Activated T-cell treated with anti-CD3 and anti-CD28 coated beads, Interleukin-2, amount 50 U/mL, for 72 hours (primary cell): ENCODE data around the gene AGBL4. TPM values are rescaled to one million over a fixed set of nuclear protein-coding genes. Genes with fewer than 3 reads are reported as not detected.

Experiments
- ATAC-seq, 2 donors: fragments of 150-1000 bp; cut with Tn5 transposase; replicated peaks in 1 of 2; 2 replicates each; pipeline ENCODE4 v1.10.0; 2021; ENCODE audit warnings: moderate library complexity in 2 of 2, mild to moderate bottlenecking in 1 of 2
- DNase-seq, 2 donors: peaks; one replicate each; pipeline ENCODE4 v3.0.0; 2021 to 2022; ENCODE audit warnings: mixed read lengths in 1 of 2
- H3K27ac Mint-ChIP-seq: one replicate; pipeline ENCODE4 v1.8.0; 2022; ENCODE audit warnings: mild to moderate bottlenecking, moderate library complexity, mixed read lengths
- H3K27me3 Mint-ChIP-seq: one replicate; pipeline ENCODE4 v1.8.0; 2022; ENCODE audit warnings: low read depth, mixed read lengths
- H3K36me3 Mint-ChIP-seq, 2 donors: one replicate each; pipeline ENCODE4 v1.8.0; 2022; ENCODE audit warnings: mixed read lengths in 2 of 2, mild to moderate bottlenecking in 1 of 2; ENCODE audit not compliant: insufficient read depth in 2 of 2
- H3K4me1 Mint-ChIP-seq: one replicate; pipeline ENCODE4 v1.8.0; 2022; ENCODE audit warnings: low read depth, mixed read lengths
- H3K4me3 Mint-ChIP-seq, 2 donors: one replicate each; pipeline ENCODE4 v1.8.0; 2022; ENCODE audit warnings: mild to moderate bottlenecking in 2 of 2, mixed read lengths in 2 of 2, moderate library complexity in 2 of 2
- H3K9me3 Mint-ChIP-seq, 2 donors: one replicate each; pipeline ENCODE4 v1.8.0; 2022; ENCODE audit warnings: mixed read lengths in 2 of 2
- total RNA-seq, 2 donors: library from RNA; stranded (reverse); gene quantifications; one replicate each; pipeline ENCODE4 v1.2.3, GENCODE V29; 2022

The AGBL4 gene
- total RNA-seq, 2 donors from 2014 or later, result not detected

DNA sequence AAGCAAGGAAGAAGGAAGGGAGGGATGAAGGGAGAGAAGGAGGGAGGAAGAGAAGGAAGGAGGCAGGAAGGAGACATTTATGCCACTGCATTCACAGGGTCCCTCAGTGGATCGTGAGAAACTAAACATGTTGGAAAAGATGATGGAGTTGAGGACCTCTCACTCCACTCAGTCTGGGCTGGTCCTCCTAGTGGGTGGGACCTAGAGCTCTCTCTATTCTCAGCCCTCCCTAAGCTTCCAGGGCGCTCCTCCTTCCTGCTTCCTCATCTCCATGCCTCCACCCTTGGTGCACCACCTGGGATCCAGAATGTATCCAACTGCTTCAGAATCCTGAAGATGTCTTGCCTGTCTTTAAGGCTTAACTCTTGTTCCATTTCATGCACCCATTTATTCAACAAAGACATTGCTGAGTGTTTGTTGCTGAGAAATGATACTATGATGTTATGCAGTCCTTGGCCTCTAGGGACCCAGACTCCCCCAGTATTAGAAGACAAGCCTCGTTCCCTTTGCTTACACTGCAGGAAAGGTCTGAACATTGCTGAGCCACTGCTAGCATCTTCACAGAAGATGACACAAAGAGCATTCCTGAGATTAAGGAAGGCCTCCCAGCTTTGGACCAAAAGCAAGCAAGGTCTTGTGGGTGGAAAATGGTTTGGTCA is 1335.5 kb downstream of the AGBL4 start:
- H3K36me3 Mint-ChIP-seq, result no peaks in the 10 kb centered on the region
- H3K4me3 Mint-ChIP-seq, result no peak overlapping the region
- H3K27ac Mint-ChIP-seq, result no peak overlapping the region
- H3K27me3 Mint-ChIP-seq, result peaks cover 8% of the 10 kb centered on the region
- no peak for DNase-seq
- no peaks in the 10 kb centered on the region for H3K4me1 Mint-ChIP-seq
- ATAC-seq, result peak in 1 of 2 donors; percentile 35
- H3K9me3 Mint-ChIP-seq, result no peaks in the 10 kb centered on the region

DNA sequence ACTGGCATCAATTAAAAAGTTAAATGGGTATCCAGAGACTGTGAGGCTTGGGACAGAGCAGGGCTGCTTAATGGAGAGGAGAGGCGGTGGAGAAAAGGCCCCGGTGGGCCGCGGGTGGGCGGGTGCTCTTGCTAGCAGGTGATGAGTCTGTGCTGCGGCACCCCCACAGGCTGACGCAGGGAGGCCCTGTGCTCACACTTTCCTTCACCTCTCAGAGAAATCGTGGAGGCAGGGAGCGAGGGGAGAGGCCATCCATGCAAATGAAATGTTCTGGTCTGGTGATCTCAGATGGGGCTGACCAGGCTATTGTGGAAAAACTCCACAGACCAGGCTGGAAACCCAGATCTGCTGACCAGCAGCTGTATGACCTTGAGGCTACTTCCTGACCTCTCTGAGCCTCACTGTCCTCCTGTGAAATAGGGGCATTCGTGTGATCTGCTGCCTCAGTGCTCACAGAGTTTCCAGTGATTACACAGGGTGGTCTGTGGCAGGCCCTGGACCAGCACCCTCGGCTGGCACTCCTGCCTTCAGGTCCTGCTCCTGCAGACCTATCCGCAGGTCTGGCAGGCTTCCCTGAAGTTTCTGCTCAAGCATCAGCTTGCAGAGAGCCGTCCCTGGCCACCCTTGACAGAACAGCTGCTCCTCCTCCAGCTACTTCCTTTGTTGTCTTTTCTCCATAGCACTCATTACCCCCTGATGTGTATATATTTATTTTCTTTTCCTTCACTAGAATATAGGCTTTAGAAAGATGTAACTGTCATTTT is 1336.3 kb downstream of the AGBL4 start:
- Mint-ChIP-seq H3K4me3 (no peak overlapping the region), H3K27ac (no peak overlapping the region), H3K9me3 (no peaks in the 10 kb centered on the region), H3K27me3 (peaks cover 8% of the 10 kb centered on the region), H3K4me1 (no peaks in the 10 kb centered on the region), H3K36me3 (no peaks in the 10 kb centered on the region)
- DNase-seq, result no peak
- no peak for ATAC-seq

DNA sequence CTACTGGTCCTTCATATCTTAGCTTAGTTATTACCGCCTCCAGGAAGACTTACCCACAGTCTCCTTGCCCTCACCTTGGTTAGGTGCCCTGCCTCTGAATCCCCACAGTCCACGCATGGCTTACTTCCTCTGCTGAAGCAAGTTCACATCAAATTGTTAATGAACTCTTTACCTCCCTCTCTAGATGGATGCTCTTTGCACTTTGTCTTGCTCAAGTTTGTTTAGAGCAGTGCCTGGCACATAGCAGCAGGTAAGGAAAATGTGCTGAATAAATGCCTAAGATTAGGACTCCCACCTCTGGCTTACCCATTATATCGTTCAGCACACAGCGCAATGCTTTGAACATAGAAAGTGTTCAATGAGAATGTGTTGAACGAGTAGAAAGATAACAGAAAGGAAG is 1337.6 kb downstream of the AGBL4 start:
- Mint-ChIP-seq H3K9me3 (no peaks in the 10 kb centered on the region), H3K4me1 (no peaks in the 10 kb centered on the region), H3K27ac (no peak overlapping the region), H3K27me3 (peaks cover 8% of the 10 kb centered on the region), H3K36me3 (no peaks in the 10 kb centered on the region), H3K4me3 (no peak overlapping the region)
- ATAC-seq (no peak), DNase-seq (no peak)

DNA sequence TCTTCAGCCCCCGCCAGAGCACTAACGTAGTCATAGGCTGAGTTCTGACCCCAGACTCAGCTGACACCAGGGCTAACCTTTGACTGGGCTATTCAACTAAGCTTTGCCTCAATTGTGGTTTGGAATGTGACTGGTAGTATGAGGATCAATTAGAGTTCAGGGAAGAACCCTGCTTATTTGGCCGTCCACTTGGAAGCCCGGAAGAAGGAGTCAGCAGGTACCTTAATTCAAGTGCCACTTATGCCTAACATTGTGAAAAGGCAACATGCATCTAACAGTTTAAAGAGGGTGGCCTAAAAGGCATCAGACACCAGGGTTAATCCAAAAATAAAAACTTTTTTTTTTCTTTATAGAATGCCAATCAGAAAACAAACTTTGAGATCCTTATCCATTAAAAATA is 1339.4 kb downstream of the AGBL4 start:
- ATAC-seq (no peak), DNase-seq (no peak)
- Mint-ChIP-seq H3K4me3 (no peak overlapping the region), H3K27me3 (peaks cover 8% of the 10 kb centered on the region), H3K27ac (no peak overlapping the region), H3K4me1 (no peaks in the 10 kb centered on the region), H3K36me3 (no peaks in the 10 kb centered on the region), H3K9me3 (no peaks in the 10 kb centered on the region)

DNA sequence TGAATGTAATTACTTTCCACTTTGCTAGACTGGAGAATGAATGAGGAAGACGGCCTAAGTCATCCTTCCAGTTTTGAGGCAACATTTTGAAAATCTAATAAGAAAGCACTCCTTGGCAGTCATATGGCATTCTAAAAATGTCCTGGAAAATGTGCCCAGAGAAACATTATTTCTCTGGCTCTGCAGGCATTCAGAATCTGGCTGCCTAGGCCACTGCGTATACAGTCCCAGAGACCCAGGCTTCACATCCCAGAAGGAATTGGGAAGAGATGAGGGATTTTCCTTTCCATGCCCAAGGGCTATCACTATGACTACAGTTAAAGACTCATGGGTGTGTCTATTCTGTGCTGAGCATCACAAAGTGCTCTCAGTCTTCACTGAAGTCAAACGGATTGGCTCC is 1339.9 kb downstream of the AGBL4 start:
- ATAC-seq (no peak), DNase-seq (no peak)
- Mint-ChIP-seq H3K36me3 (no peaks in the 10 kb centered on the region), H3K4me3 (no peak overlapping the region), H3K4me1 (no peaks in the 10 kb centered on the region), H3K27ac (no peak overlapping the region), H3K27me3 (peaks cover 8% of the 10 kb centered on the region), H3K9me3 (no peaks in the 10 kb centered on the region)

DNA sequence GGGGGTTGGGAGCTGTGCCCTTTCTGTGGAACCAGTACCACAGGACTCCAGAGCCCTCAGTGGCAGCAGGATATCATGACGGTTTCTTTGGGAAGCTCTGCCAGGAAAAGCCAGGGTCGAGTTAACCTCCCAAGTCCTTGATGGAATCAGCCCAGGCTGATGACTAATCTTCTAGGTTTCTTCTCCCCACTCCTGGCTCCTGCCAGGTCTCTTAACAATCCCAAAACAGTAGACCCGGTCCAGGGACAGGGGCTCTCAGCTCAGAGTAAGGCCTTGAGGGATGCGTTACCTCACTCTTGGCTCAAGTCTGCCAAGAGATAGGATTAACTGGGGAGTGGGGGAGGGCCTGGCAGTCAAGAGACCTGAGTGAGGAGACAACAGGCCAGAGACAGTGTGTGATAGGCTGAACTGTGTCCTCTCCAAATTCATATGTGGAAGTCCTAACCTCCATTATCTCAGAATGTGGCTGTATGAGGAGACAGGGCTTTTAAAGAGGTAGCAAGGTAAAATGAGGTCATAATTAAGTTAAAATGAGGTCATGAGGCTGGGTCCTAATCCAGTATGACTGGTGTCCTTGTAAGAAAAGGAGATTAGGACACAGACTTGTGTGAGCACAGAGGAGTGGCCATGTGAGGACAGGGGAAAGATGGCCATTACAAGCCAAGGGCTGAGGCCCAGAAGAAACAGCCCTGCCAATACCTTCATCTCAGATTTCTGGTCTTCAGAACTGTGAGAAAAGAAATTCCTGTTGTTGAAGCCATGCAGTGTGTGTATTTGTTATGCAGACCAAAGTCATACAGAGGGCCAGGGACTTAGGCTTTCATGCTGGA is 1342.1 kb downstream of the AGBL4 start:
- ATAC-seq, result no peak
- no peak for DNase-seq
- H3K36me3 Mint-ChIP-seq, result no peaks in the 10 kb centered on the region
- no peak overlapping the region for H3K4me3 Mint-ChIP-seq
- peaks cover 7% of the 10 kb centered on the region for H3K4me1 Mint-ChIP-seq
- H3K27ac Mint-ChIP-seq, result no peak overlapping the region
- peaks cover 18% of the 10 kb centered on the region for H3K27me3 Mint-ChIP-seq
- no peaks in the 10 kb centered on the region for H3K9me3 Mint-ChIP-seq

GRCh38 chr1:48680411-48681035 is 1343.2 kb downstream of the AGBL4 start:
- peaks cover 7% of the 10 kb centered on the region for H3K4me1 Mint-ChIP-seq
- ATAC-seq (no peak), DNase-seq (no peak)
- peaks cover 21% of the 10 kb centered on the region for H3K27me3 Mint-ChIP-seq
- H3K9me3 Mint-ChIP-seq, result no peaks in the 10 kb centered on the region
- no peaks in the 10 kb centered on the region for H3K36me3 Mint-ChIP-seq
- no peak overlapping the region for H3K4me3 Mint-ChIP-seq
- H3K27ac Mint-ChIP-seq, result no peak overlapping the region

DNA sequence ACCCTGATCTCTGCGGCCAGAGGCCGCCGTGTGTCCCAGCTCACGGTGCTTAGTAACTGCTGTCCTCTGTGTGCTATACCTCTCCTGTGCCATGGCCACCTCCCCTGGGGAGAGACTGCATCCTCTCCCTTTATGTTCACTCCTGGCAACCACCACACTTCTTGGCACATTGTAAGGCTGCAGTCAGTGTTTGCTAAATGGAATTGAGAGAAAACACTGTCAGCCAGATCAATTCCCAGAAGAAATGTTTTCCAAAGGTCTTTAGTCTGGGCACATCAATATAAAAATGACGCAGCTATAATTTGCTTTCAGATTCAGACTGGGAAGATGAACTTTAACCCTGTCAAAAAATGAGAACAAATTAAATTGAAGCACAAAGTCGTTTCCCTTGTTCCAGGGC is 1343.9 kb downstream of the AGBL4 start:
- DNase-seq (no peak), ATAC-seq (no peak)
- Mint-ChIP-seq H3K9me3 (no peaks in the 10 kb centered on the region), H3K27me3 (peaks cover 21% of the 10 kb centered on the region), H3K36me3 (no peaks in the 10 kb centered on the region), H3K27ac (no peak overlapping the region), H3K4me3 (no peak overlapping the region), H3K4me1 (peaks cover 7% of the 10 kb centered on the region)

GRCh38 chr1:48678710-48679505 is 1344.8 kb downstream of the AGBL4 start:
- Mint-ChIP-seq H3K4me1 (peaks cover 7% of the 10 kb centered on the region), H3K27ac (no peak overlapping the region), H3K36me3 (no peaks in the 10 kb centered on the region), H3K4me3 (no peak overlapping the region), H3K9me3 (no peaks in the 10 kb centered on the region), H3K27me3 (peaks cover 20% of the 10 kb centered on the region)
- no peak for ATAC-seq
- DNase-seq, result no peak

DNA sequence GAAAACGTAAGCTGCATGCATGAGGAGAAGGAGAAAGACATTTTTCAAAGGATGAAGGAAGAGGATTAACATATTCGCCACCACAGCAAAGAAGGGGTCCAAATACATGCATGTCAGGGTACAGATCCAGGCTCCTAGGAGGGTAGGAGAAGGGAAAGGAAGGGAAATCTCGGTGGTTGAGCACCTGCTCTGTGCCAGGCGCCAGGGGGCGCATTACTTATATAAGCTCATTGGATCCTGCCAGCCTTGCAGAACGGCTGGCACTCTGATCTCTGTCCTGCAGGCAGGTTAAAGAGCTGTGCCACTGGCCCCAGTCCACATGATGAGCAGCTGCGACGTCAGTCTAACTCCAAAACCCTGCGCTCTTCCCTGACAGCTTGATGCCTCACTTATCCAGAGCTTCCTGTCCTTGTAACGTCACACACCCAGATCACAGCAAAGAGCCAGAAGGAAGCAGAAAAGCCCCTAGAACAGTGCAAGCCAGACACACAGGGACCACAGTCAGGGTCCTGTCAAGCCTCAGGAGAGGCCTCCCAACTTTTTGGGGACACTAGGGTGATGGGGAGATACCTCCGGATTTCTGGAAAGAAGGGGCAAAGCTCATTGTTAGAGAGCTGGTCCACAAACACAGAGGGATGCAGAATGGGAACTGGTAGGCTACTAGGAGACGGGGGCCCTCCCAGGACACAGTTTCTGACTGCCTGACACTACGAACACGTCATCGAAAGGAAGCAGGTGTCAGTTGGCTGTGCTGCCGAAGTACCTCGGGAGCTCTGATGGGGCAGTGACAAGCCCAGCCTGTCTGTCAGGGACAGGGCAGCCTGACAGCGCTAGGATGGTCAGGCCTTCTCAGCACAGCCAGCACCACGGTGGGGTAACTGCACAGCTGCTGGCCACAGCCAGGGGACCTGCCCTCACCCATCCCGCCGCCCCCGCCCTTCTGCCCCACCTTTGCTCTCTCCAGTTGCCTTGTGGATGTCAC is 1346.2 kb downstream of the AGBL4 start:
- no peak overlapping the region for H3K4me3 Mint-ChIP-seq
- no peak overlapping the region for H3K27ac Mint-ChIP-seq

GRCh38 chr1:48676822-48677221 is 1346.9 kb downstream of the AGBL4 start:
- Mint-ChIP-seq H3K36me3 (no peaks in the 10 kb centered on the region), H3K27ac (no peak overlapping the region), H3K4me1 (peaks cover 7% of the 10 kb centered on the region), H3K4me3 (no peak overlapping the region), H3K27me3 (peaks cover 18% of the 10 kb centered on the region), H3K9me3 (no peaks in the 10 kb centered on the region)
- ATAC-seq, result no peak
- DNase-seq, result no peak

More for the DNA sequence above, 1346.2 kb downstream of the AGBL4 start:
- no peaks in the 10 kb centered on the region for H3K9me3 Mint-ChIP-seq
- H3K36me3 Mint-ChIP-seq, result no peaks in the 10 kb centered on the region
- peaks cover 7% of the 10 kb centered on the region for H3K4me1 Mint-ChIP-seq
- peaks cover 18% of the 10 kb centered on the region for H3K27me3 Mint-ChIP-seq
- ATAC-seq (peak; percentile 34 to 53), DNase-seq (peak; percentile 41 to 46)
